Activated T-cell treated with anti-CD3 and anti-CD28 coated beads, Interleukin-2, amount 50 U/mL, for 72 hours (primary cell): ENCODE data around the gene THSD7A. TPM values are rescaled to one million over a fixed set of nuclear protein-coding genes. Genes with fewer than 3 reads are reported as not detected.

ENCODE experiments used
- ATAC-seq, 2 donors: fragments of 150-1000 bp; cut with Tn5 transposase; replicated peaks in 1 of 2; 2 replicates each; pipeline ENCODE4 v1.10.0; 2021; ENCODE audit warnings: moderate library complexity in 2 of 2, mild to moderate bottlenecking in 1 of 2
- DNase-seq, 2 donors: peaks; one replicate each; pipeline ENCODE4 v3.0.0; 2021 to 2022; ENCODE audit warnings: mixed read lengths in 1 of 2
- H3K27ac Mint-ChIP-seq: one replicate; pipeline ENCODE4 v1.8.0; 2022; ENCODE audit warnings: mild to moderate bottlenecking, moderate library complexity, mixed read lengths
- H3K27me3 Mint-ChIP-seq: one replicate; pipeline ENCODE4 v1.8.0; 2022; ENCODE audit warnings: low read depth, mixed read lengths
- H3K36me3 Mint-ChIP-seq, 2 donors: one replicate each; pipeline ENCODE4 v1.8.0; 2022; ENCODE audit warnings: mixed read lengths in 2 of 2, mild to moderate bottlenecking in 1 of 2; ENCODE audit not compliant: insufficient read depth in 2 of 2
- H3K4me1 Mint-ChIP-seq: one replicate; pipeline ENCODE4 v1.8.0; 2022; ENCODE audit warnings: low read depth, mixed read lengths
- H3K4me3 Mint-ChIP-seq, 2 donors: one replicate each; pipeline ENCODE4 v1.8.0; 2022; ENCODE audit warnings: mild to moderate bottlenecking in 2 of 2, mixed read lengths in 2 of 2, moderate library complexity in 2 of 2
- H3K9me3 Mint-ChIP-seq, 2 donors: one replicate each; pipeline ENCODE4 v1.8.0; 2022; ENCODE audit warnings: mixed read lengths in 2 of 2
- total RNA-seq, 2 donors: library from RNA; stranded (reverse); gene quantifications; one replicate each; pipeline ENCODE4 v1.2.3, GENCODE V29; 2022

Gene THSD7A
- total RNA-seq, 2 donors from 2014 or later: not detected

DNA sequence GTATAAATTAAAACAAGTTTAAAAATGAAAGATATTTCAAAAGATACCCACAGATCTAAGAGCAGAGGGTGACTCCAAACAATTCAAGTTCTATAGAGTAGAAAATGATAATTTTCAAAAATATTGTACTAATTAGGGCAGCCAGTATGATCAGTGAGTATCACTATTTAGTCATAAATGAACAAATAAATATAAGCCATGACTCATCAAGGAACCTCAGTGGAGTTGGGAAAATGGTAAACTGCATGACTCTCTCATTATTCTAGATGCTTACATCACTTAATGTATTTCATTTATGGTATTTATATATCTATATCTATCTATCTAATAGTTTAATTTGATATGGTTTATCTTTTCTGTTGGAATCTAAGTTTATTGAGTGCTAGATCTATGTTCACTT, 94.3 kb downstream of the THSD7A start:
- Mint-ChIP-seq H3K4me3 (no peak overlapping the region), H3K27ac (no peak overlapping the region), H3K4me1 (no peaks in the 10 kb centered on the region), H3K36me3 (no peaks in the 10 kb centered on the region), H3K9me3 (no peaks in the 10 kb centered on the region), H3K27me3 (no peaks in the 10 kb centered on the region)
- no peak for ATAC-seq
- no peak for DNase-seq

- ATAC-seq: no peak
- H3K4me3 Mint-ChIP-seq: no peak overlapping the region
- H3K36me3 Mint-ChIP-seq: no peaks in the 10 kb centered on the region
- H3K4me1 Mint-ChIP-seq: no peaks in the 10 kb centered on the region
- no peak overlapping the region for H3K27ac Mint-ChIP-seq
- H3K27me3 Mint-ChIP-seq: no peaks in the 10 kb centered on the region
- H3K9me3 Mint-ChIP-seq: peaks cover 0 to under 1% of the 10 kb centered on the region in 2 donors
- DNase-seq: no peak
Measured at GRCh38 chr7:11732207-11732606, 99.8 kb downstream of the THSD7A start.

DNA sequence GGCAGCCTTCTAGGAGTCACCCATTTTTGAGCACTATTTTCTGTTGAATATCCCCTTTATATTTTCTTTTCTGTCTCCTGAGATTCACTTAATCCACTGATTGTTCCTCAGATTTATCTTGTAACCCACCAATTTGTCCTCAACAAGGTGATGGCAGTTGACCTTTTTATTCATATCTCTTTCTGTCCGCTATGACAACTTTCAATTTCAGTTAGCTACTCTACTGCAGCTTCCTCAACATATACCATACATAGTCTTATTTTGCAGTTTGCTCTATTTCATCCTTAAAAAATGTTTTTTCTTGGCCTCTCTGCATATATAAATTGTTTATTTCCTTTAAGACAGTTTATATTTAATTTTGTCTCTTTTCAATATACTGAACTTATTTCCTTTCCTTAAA, 101.3 kb downstream of the THSD7A start:
- H3K27me3 Mint-ChIP-seq: no peaks in the 10 kb centered on the region
- no peak overlapping the region for H3K4me3 Mint-ChIP-seq
- no peaks in the 10 kb centered on the region for H3K4me1 Mint-ChIP-seq
- peaks cover 0 to 2% of the 10 kb centered on the region in 2 donors for H3K9me3 Mint-ChIP-seq
- H3K27ac Mint-ChIP-seq: no peak overlapping the region
- DNase-seq: no peak
- ATAC-seq: no peak
- no peaks in the 10 kb centered on the region for H3K36me3 Mint-ChIP-seq

DNA sequence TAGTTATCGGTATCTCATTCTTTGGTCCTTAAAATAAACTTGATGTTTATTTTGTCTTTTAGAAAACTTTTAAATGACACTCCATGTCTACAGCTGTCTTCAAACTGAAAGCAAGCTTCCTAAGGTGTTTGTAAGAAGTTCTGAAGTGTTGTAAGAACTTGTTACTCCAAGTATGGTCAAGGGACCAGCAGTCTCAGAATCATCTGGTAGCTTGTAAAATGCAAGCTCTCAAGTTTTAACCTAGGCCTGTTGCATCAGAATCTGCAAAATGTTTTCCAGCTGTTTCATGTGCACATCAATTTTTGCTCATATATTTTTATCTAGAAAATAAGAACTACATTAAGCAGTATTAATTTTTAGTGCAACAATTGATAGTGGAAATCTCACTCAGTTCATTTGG, 104.1 kb downstream of the THSD7A start:
- Mint-ChIP-seq H3K4me3 (no peak overlapping the region), H3K36me3 (no peaks in the 10 kb centered on the region), H3K4me1 (no peaks in the 10 kb centered on the region), H3K27me3 (no peaks in the 10 kb centered on the region), H3K27ac (no peak overlapping the region), H3K9me3 (peaks cover 0 to 2% of the 10 kb centered on the region in 2 donors)
- ATAC-seq (no peak), DNase-seq (no peak)

- Mint-ChIP-seq H3K4me1 (no peaks in the 10 kb centered on the region), H3K4me3 (no peak overlapping the region), H3K27ac (no peak overlapping the region), H3K9me3 (peaks cover 0 to 2% of the 10 kb centered on the region in 2 donors), H3K27me3 (no peaks in the 10 kb centered on the region), H3K36me3 (no peaks in the 10 kb centered on the region)
- ATAC-seq: no peak
- DNase-seq: no peak
Measured at GRCh38 chr7:11726794-11727155, 105.2 kb downstream of the THSD7A start.

DNA sequence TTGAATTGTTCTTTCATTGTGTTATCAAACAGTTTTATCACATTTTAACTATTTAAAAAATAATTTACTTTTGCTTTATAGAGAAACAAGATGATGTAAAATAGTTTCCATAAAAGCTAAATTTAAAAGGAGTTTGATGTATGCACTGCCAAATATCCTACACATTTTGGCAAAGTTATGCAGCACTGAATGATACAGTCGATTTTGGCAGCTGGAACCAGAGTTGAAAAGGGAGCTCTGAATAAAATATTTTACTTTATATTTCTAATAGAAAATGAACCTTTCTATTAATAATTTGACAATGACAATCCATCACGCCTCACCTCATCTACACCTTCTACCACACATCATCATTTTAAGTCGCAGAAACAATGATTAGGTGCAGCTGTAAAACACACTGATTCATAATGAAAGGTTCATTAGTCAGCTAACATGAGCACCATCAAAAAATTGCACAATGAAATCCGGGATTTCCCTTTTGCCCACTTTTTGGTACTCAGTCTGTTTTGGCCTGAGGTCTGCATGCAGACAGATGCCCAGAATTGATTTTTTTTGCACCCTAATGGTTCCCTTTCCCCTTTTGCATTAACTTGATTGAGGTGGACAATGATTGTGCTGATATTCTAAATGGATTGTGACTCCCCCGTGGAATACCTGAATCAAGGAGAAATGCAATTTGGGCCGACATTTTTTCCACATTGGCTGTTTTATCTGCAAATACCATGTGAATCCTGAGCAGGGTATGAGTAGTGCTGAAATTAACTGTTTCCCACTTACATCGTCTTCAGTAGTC, 105.8 kb downstream of the THSD7A start:
- Mint-ChIP-seq H3K9me3 (peaks cover 0 to 2% of the 10 kb centered on the region in 2 donors), H3K4me1 (no peaks in the 10 kb centered on the region), H3K36me3 (no peaks in the 10 kb centered on the region), H3K27ac (no peak overlapping the region), H3K4me3 (no peak overlapping the region), H3K27me3 (no peaks in the 10 kb centered on the region)
- no peak for ATAC-seq
- no peak for DNase-seq

GRCh38 chr7:11716185-11716584, 115.8 kb downstream of the THSD7A start:
- H3K9me3 Mint-ChIP-seq: no peaks in the 10 kb centered on the region
- ATAC-seq: no peak
- no peaks in the 10 kb centered on the region for H3K27me3 Mint-ChIP-seq
- no peaks in the 10 kb centered on the region for H3K4me1 Mint-ChIP-seq
- no peak overlapping the region for H3K27ac Mint-ChIP-seq
- no peak overlapping the region for H3K4me3 Mint-ChIP-seq
- no peaks in the 10 kb centered on the region for H3K36me3 Mint-ChIP-seq
- DNase-seq: no peak

DNA sequence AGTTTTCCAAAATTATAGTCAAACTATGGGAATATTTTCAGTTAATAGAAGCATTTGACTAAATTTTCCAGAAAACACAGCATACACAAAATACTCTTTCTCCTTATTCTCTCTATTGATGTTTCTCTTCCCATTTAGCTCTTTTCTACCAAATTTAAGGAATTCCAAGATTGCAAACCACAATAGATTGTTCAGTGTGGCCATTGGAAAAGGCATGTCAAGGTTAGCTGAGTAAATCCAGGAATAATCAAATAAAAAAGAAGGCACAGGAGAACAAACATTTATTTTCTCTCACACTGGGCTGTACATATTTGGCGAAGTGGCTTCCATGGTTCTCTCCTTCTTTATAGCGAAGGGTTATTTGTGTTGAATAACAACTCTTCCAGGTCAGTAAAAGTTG, 117.3 kb downstream of the THSD7A start:
- H3K36me3 Mint-ChIP-seq: no peaks in the 10 kb centered on the region
- H3K9me3 Mint-ChIP-seq: no peaks in the 10 kb centered on the region
- H3K27me3 Mint-ChIP-seq: no peaks in the 10 kb centered on the region
- no peak overlapping the region for H3K4me3 Mint-ChIP-seq
- H3K27ac Mint-ChIP-seq: no peak overlapping the region
- DNase-seq (no peak), ATAC-seq (no peak)
- H3K4me1 Mint-ChIP-seq: no peaks in the 10 kb centered on the region

DNA sequence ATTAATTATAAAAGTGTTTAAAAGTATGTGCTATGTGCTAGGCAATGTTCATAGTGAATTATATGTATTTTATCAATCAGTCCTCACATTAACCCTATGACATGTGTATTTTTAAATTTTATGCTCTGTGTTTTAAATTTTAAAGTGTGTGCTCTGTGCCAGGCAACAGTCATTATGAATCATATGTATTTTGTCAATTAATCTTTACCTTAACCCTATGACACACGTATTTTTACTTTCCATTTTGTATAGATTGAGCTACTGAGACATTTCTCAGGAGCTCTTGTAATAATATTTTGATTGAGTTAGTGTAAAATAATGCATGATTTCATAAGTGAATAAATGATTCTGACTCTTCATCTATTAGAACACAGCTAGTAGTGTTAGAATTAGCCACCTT, 117.8 kb downstream of the THSD7A start:
- H3K9me3 Mint-ChIP-seq: no peaks in the 10 kb centered on the region
- no peaks in the 10 kb centered on the region for H3K36me3 Mint-ChIP-seq
- no peaks in the 10 kb centered on the region for H3K27me3 Mint-ChIP-seq
- no peak overlapping the region for H3K27ac Mint-ChIP-seq
- H3K4me3 Mint-ChIP-seq: no peak overlapping the region
- no peaks in the 10 kb centered on the region for H3K4me1 Mint-ChIP-seq
- DNase-seq: no peak
- no peak for ATAC-seq

DNA sequence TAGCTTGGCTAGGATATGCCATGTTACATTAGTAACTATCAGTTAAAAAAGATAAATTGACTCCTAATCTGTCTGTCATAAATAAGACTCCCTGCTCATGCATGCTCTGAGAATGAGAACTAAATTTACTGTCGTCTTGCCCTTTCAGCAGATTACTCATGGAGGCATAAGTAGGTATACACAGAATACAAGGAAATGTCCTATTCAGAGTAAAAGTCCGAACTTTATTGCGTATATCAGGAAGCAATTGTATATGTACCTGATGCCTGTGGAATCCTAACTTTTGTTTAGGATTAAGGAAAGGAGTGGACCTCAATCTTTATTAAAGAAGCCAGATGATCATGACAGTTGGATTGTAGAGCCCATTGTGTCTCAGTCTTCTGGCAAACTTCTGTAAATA, 118.6 kb downstream of the THSD7A start:
- H3K36me3 Mint-ChIP-seq: no peaks in the 10 kb centered on the region
- no peak for ATAC-seq
- H3K27me3 Mint-ChIP-seq: no peaks in the 10 kb centered on the region
- no peak for DNase-seq
- H3K4me1 Mint-ChIP-seq: no peaks in the 10 kb centered on the region
- H3K9me3 Mint-ChIP-seq: no peaks in the 10 kb centered on the region
- H3K27ac Mint-ChIP-seq: no peak overlapping the region
- no peak overlapping the region for H3K4me3 Mint-ChIP-seq

DNA sequence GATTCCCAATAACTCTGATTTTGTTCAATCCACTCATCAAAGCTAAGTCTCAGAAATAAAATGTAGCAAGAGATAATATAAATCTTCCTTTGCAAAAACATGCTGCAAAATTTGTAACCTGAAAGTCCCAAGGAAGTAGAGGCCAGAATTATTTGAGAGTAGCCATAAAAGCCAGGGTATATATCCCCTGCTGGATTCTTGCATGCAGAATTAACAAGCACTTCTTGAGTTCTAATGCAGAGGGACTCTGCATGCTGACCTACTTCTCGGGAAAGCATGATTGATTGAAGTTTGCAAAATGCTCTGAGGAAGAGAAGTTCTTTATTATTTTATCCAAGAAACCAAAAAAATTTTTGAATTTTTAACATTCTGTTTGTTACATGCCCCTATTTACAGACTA, 121.6 kb downstream of the THSD7A start:
- no peaks in the 10 kb centered on the region for H3K27me3 Mint-ChIP-seq
- no peaks in the 10 kb centered on the region for H3K36me3 Mint-ChIP-seq
- no peak overlapping the region for H3K27ac Mint-ChIP-seq
- no peaks in the 10 kb centered on the region for H3K4me1 Mint-ChIP-seq
- ATAC-seq (no peak), DNase-seq (no peak)
- H3K4me3 Mint-ChIP-seq: no peak overlapping the region
- H3K9me3 Mint-ChIP-seq: no peaks in the 10 kb centered on the region

- DNase-seq (no peak), ATAC-seq (no peak)
- Mint-ChIP-seq H3K4me3 (no peak overlapping the region), H3K27me3 (no peaks in the 10 kb centered on the region), H3K9me3 (no peaks in the 10 kb centered on the region), H3K36me3 (no peaks in the 10 kb centered on the region), H3K27ac (no peak overlapping the region), H3K4me1 (no peaks in the 10 kb centered on the region)
Measured at GRCh38 chr7:11709196-11709595, 122.8 kb downstream of the THSD7A start.

- Mint-ChIP-seq H3K4me3 (no peak overlapping the region), H3K27ac (no peak overlapping the region), H3K4me1 (no peaks in the 10 kb centered on the region), H3K36me3 (no peaks in the 10 kb centered on the region), H3K27me3 (no peaks in the 10 kb centered on the region), H3K9me3 (no peaks in the 10 kb centered on the region)
- DNase-seq: no peak
- ATAC-seq: no peak
Measured at GRCh38 chr7:11707606-11708193, 124.3 kb downstream of the THSD7A start.
